ENCODE data around the gene CHCHD1.
"Not testable (repeated sequence)": the region's sequence is repeated elsewhere in the genome, so short reads cannot be mapped to it uniquely, and the experiment has no call there.

The CHCHD1 gene

GRCh38 chr10:73795491-73795890, 13.6 kb downstream of the CHCHD1 start:
- not testable (repeated sequence) for ATAC-seq

DNA sequence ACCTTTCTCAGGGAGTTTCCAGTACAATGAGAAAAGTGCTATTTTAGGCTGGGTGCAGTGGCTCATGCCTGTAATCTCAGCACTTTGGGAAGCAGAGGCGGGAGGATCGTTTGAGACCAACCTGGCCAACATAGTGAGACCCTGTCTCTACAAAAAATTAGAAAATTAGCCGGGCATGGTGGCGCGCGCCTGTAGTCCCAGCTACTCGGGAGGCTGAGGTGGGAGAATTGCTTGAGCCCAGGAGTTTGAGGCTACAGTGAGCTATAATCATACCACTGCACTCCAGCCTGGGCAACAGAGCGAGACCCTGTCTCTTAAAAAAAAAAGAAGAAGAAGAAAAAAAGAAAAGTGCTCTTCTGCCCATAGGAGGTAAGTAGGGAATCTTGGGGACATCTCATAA, 14.2 kb downstream of the CHCHD1 start:
- not testable (repeated sequence) for ATAC-seq

- no peak for ATAC-seq
Measured at GRCh38 chr10:73796766-73797165, 14.9 kb downstream of the CHCHD1 start.

DNA sequence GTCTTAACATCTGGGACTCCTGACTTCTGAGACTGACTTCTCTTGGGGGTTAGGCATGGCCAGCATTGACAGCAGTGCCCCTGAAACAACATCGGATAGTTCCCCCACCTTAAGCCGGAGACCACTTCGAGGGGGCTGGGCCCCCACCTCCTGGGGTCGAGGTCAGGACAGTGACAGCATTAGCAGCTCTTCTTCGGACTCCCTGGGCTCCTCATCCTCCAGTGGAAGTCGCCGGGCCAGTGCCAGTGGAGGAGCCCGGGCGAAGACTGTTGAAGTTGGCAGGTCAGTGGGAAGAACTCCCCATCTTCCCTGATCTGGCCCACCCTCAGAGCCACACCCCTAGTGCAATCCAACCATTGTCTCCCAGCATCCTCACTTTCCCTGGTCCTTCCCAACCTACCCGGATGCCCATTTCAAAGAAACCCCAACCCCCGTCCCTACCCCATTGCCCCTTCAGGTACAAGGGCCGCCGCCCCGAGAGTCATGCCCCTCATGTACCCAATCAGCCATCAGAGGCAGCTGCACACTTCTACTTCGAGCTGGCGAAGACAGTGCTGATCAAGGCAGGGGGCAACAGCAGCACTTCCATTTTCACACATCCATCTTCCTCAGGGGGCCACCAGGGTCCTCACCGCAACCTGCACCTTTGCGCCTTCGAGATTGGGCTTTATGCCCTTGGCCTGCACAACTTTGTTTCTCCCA, 15.6 kb downstream of the CHCHD1 start:
- no peak for ATAC-seq

- ATAC-seq, result no peak
Measured at GRCh38 chr10:73798087-73798486, 16.2 kb downstream of the CHCHD1 start.

GRCh38 chr10:73798927-73799560, 17.2 kb downstream of the CHCHD1 start:
- peak in 1 of 2 donors; percentile 17 for ATAC-seq

GRCh38 chr10:73799899-73800559, 18.2 kb downstream of the CHCHD1 start:
- ATAC-seq, result no peak

DNA sequence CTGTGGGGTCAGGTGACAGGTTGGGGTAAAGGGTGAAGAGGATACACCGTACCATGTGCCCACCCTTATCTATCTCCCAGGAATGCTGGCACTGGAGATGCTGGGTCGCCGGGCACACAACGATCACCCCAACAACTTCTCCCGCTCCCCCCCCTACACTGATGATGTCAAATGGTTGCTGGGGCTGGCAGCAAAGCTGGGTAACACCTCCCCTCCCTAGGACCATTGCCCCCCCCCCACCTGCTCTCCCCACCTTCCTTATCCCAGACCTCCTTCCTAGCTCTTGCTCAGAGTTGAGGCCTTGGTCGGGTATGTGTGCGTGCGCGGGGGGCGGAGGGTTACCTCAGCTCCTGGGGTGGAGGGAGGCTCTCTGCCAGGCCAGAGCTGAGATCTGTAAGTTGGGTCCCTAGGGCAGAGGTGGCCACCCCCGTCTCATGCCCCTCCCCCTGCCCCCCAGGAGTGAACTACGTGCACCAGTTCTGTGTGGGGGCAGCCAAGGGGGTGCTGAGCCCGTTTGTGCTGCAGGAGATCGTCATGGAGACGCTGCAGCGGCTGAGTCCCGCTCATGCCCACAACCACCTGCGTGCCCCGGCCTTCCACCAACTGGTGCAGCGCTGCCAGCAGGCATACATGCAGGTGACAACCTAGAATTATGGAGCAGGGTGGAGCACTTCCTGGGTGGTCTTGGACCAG, 18.9 kb downstream of the CHCHD1 start:
- no peak for ATAC-seq

- no peak for ATAC-seq
Measured at GRCh38 chr10:73801253-73801590, 19.4 kb downstream of the CHCHD1 start.

- ATAC-seq, result no peak
Measured at GRCh38 chr10:73802276-73802991, 20.6 kb downstream of the CHCHD1 start.

DNA sequence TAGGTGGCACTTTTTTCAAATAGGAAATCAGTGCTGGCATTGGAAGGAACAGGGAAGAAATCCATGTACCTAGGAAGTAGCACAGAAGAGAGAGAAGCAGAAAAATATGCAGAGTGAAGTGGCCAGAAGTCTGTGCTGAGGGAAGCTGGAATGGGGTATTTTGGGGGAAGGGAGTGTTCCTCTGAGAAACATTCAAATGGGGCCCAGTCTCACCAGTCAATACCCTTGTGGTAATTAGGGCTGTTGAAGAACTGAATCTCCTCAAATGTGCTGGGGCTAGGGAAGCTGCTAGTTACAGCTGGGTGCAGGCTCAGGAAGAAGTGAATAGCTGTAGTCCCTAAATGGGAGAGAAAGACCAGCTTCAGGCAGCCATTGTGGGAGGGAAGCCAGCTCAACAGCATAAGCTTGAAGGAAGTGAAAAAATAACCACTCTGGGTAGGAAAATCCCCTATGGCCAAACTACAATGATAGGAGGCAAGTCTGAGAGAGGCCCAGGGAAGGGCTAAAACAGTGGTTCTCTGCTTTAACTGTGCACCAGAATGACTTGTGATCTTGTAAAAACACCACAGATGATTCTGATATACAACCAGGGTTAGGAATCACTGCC, 21.9 kb downstream of the CHCHD1 start:
- ATAC-seq, result peak in 1 of 2 donors; percentile 45

DNA sequence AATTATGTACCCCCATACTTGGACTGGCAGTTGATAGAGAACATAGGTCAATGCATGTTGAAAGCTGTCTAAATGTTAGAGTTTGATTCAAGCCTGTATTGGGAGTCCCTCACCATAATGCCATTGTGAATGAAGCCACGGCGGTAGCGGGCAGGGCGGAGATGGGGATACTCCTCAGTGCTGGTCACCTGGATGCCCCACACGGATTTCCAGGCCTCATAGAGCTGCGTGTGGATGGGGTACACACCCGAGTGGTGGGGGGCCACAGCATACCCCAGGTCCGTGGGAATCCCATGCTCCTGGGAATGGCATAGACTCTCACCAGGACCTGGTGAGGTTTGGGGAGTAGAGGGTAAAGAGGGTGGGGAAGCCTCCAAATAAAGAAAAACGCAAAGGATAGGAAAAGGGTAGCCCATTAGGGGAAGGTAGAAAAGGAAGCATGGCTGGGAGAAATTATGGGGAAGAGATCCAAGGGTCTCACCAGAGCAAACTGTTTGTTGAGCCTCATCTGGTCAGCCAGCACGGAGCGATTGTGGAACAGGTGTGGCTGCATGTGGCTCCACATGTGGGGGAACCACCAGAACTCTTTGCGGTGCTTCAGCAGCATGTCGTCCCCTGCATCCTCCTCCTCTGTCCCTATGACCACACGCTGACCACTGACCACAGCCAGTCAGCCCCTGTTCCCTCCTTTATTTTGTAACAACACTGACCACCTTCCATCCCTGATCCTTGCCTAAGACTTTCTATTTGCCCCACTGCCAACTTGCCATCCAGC, 24.5 kb downstream of the CHCHD1 start:
- no peak for ATAC-seq

DNA sequence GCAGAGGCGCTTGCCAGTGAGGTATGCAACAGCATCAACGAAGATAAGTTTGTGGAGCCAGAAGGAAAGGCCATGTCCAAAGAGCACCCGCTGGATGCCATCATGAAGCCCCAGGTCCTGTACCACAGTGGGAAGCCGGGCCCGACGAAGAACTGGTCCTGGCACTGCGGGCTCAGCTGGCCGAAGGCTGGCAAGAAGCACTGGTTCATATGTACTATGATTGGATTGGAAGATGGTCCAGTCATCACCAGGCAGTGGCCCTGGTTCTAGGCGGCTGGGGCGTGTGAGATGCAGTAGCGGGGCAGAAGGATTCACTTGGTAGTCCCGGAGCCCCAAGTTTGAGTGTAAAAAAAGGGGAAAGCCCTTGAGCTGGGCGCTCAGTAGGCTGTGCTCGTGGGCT, 25.6 kb downstream of the CHCHD1 start:
- ATAC-seq, result no peak

GRCh38 chr10:73808021-73808815, 26.4 kb downstream of the CHCHD1 start:
- ATAC-seq, result no peak

DNA sequence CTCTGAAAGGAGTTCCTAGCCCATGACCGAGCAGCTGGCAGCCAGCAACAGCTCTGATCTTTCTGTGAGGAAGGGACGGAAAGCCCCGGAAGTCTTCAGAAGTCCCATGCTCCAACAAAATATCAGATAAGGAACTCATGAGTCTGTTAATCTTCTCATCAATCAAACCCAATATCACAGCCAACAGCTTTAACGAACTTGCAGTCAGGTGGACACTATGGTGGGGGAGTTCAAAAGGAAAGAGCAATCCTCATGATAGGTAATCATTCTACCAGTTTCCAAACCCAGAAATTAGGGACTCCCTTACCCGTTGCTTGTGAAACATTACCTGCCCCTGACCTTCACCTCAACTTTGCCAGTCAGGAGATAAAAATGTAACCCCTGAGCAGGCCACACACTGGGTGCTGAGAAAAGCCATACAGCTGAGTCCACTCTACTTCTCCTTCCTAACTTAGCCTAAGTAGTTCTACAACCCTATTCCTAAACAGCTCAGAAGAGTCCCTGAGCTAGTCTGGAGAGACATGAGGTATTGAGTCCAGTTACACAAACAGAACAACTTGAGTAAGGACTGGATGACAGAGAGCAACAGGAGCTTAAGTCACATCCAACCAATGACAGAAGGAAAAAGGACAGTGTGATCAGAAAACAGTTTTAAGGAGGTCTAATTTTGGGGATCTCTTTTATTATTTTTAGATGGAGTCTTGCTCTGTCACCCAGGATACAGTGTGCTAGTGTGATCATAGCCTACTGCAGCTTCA, 27.4 kb downstream of the CHCHD1 start:
- no peak for ATAC-seq

- ATAC-seq, result no peak
Measured at GRCh38 chr10:73810358-73810734, 28.5 kb downstream of the CHCHD1 start.

- peak; percentile 18 to 27 for ATAC-seq
Measured at GRCh38 chr10:73810735-73811465, 29.1 kb downstream of the CHCHD1 start.

GRCh38 chr10:73812657-73813056, 30.8 kb downstream of the CHCHD1 start:
- ATAC-seq, result no peak

GRCh38 chr10:73813333-73813732, 31.5 kb downstream of the CHCHD1 start:
- ATAC-seq, result no peak

All from activated CD4-positive, CD25-positive, alpha-beta regulatory T cell treated with anti-CD3 and anti-CD28 coated beads, Interleukin-2, amount 50 U/mL, for 24 hours (primary cell).